K562 treated with DMSO at 1 percent for 12 hours (cell line): ENCODE results near the gene FAM9B. TPM values are rescaled to one million over a fixed set of nuclear protein-coding genes. Genes with fewer than 3 reads are reported as not detected.

ENCODE experiments used
- total RNA-seq: library from RNA; unstranded; fragments of 300-600 nt; gene quantifications from 2 replicates; pipeline ENCODE4 v1.2.3, GENCODE V29; 2022; ENCODE audit not compliant: insufficient read depth

Gene FAM9B
- total RNA-seq: 5.1 and 9.3 TPM in 2 replicates

GRCh38 chrX:9033989-9034388 is at the start of gene FAM9B:
FAM9B (minus strand) TSS chrX:9034127; CDS start chrX:9032986, 1,141 bp downstream.

Other genes starting within 250 kb of the FAM9B start
- gene FAM9A, start 232.7 kb downstream of the FAM9B start, total RNA-seq: not detected in 2 replicates